Measurements from ENCODE around the gene CHST8.
"Not testable (repeated sequence)": the region's sequence is repeated elsewhere in the genome, so short reads cannot be mapped to it uniquely, and the experiment has no call there.

The CHST8 gene

DNA sequence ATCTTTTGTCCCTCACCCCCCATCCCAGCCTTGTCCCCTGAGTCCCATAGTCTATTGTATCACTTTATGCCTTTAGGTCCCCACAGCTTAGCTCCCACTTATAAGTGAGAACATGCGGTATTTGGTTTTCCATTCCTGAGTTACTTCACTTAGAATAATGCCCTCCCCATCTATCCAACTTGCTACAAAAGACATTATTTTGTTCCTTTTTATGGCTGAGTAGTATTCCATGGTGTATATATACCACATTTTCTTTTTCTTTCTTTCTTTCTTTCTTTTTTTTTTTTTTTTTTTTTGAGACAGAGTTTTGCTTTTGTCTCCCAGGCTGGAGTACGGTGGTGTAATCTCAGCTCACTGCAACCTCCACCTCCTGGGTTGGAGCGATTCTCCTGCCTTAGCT is 73.8 kb downstream of the CHST8 start:
- DNase-seq, result not testable (repeated sequence)

DNA sequence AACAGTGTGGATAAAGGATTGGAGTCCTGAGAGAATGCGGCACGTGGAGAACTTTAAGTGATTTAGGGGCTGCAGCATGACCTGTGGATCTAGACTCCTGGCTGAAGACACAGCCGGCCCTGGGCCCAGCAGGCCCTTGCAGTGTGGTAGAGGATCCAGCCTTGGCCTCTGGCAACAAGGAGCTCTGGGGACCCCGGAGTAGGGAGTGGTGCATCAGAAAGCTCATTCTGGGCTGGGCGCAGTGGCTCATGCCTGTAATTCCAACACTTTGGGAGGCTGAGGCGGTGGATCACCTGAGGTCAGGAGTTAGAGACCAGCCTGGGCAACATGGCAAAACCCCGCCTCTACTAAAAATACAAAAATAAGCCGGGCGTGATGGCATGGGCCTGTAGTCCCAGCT is 76.0 kb downstream of the CHST8 start:
- DNase-seq, result no peak

DNA sequence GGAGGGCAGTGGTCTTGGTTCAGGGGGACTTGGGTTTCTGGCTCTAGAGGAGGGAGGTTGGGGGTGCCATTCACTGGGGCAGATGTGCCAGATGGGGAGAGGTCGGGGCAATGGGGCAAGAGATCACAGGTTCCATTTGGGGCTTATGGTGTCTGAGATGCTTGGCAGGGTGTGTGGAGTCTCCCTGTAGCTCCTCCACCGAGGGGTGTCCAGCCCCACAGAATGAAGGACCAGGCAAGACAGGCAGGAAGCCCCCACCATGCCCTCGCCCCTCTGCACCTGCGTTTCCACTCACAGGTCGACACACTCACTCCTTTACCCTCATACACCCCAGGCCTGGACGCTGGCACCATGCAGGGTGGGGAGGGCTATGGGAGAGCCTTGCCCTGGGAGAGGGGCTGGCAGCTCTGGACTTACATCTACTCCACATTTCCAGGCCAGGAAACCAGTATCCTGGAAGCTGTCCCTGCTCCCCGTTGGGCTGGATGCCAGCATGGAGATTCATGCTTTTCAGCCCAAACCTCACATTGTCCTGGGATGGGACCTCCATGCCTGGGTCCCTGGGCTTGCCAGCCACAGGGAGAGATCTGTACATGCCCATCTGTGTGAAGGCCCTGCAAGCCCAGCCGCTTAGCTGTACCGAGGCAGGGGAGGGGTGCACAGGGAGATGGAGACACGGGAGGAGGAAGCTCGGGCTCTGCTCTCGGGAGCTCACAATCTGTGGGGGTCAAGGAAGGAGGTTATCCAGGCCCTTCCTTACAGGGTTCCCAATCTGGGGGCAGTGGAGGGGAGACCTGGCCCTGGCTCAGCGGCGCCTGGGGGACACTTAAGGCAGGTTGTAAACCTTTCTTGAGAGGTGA is 77.1 kb downstream of the CHST8 start:
- no peak for DNase-seq

DNA sequence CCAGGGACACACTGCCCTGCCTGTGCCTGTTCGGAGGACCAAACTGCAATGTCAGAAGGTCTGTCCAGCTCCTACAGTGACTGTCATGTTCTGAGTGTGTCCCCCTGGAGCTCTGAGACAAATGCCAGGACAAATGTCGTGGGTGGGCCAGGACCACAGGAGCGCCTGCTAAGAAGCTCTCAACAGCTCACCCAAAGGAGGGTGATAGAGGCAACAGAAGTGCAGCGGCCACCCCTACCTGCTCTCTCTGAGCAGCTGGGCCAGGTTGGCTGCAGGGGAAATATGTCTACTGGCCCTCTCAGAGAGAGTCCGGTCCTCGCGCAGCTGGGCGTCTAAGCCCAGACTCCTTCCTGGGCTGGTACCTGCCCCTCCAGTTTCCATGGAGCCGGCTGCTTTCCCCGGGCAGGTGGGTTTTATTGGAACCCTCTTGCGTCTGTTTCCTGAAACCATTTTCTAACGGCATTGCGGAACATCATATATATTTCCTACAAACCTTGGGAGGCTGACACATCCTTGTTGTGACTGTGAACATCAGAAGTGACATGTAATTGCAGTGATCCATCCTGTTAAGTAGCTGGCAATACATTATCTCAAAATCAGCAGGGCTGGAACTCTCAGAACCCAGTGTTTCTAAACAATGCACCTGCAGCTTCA is 78.1 kb downstream of the CHST8 start:
- DNase-seq, result no peak

DNA sequence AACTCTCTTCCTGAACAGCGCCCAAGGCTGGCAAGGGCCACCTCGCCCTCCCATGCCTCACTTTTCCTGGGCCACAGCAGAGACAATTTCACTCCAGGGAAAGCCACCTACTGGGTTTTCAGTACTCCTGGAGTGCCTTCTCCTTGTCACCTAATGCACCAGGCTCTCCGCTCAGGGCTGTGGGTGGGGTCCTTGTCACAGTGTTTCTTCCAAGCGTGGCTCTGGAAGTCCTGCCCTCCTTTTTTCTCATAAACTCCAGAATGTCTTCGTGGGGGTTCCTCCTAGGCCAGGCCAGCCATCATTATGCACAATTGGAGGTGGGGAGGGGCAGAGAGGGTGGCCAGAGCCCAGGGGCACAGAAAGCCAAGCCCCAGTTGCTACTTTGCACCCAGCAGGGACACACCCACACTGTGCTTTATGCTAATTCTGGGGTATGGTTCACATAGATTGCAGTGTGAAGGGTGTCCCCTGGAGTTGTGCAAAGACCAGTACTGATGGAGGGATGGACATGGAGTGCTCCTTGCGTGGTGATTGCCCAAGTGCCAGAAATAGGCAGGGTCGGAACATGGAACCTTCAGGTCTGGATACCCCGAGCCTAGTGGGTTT is 78.8 kb downstream of the CHST8 start:
- DNase-seq, result no peak

DNA sequence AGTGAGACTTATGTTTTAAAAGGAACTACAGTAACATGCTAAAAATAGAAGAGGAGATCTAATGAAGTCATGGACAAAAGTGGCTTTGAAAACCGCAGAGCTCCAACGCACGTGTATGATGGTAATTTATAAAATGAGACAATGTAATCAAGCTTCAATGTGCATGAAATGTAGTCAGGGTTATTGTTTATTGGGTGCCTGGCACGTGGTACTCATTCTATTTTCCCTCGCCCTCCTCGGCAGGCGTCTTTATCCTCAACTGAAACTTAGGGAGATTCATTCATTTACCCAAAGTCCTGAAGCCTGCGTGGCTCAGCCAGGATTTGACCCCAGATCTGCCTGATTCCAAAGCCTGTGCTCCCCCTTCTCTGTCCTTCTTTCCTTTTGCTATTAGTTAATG is 79.8 kb downstream of the CHST8 start:
- DNase-seq, result no peak

DNA sequence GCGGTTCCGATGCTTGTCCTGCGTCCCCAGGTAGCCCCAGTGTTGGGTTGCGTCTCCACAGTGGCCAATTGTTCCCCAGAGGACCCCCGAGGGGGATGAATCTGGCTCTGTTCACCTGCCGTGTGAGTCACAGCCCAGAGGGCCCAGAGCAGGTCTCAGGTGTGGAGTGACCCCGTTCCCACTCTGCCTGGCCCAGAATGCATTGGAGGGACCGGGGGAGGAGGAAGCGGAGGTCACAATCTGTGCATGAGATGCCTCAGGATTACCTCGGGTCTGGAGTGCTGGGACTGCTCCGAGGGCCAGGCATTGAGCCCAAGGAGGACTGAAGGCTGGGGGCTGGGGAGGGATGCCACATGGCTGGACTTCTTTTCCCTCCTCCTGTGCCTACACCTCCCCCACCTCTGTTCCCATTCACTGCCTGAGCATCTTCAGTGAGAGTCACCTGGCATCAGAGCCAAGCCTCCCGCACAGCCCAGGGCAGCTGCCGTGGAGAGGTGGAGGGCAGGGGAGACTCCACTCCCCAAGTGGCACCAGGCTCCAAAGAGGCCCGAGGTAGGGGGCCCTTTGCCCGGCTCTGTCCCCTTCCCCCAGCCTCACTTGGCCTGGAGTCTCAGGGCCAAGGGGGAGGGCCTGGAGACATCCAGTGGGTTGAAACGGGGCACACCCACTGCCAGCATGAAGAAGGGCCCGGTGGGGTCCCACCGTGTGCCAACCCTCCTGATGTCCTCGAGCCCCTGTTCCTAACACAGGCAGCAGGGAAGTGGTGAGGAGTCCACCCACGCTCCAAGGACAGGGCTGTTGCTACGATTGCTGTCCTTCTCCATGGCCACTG is 81.1 kb downstream of the CHST8 start:
- no peak for DNase-seq

DNA sequence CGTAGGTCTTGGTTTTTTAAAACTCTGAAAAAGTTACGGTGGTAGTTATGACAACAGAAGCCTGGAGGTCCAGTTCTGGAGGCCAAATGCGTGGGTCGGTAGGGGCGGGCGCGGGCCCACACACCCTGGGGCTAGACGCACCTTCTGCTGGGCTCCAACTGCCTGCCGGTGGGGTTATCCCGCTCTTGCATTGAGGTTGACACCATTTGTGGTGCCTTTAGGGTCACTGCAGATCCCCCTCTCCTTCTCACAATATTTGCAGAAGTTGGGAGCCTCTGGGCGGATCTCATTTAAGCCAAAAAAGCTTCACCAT is 81.6 kb downstream of the CHST8 start:
- DNase-seq, result no peak

DNA sequence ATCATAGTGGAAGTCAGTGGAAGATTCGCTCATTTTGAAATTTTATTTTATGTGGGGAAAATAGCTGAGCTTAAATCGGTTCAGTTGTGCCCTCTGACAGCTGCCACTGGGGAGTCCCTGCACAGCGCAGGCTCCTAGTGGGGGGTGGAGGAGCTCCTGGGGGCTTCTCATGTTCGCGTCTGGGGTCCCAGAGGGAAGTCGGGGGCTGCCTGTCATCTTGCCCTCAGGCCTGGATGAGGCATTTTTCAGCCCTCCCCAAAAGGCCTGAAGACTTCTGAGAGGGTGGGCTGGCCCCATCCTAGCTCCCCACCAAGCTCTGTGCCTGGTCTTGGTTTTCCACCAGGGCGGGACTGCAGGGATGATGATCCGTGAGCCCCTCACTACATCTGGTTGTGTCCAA is 82.1 kb downstream of the CHST8 start:
- DNase-seq, result no peak

DNA sequence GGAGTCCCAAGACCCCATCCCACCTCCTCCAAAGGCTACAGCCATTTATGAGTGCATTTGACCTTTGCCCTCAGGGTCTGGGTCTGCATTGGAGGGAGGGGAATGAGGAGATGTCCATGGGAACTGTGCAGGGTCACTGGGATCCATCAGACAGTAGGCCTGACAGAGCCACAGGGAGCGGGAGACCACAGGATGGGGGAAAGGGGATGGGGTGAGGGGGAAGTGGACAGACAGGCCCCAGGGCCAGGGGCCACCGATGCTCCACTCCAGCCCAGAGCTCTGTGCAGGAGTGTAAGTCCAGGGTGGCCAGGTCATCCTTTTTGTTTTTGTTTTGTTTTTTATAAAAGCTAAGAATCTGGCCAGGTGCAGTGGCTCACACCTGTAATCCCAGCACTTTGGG is 82.5 kb downstream of the CHST8 start:
- DNase-seq, result no peak

DNA sequence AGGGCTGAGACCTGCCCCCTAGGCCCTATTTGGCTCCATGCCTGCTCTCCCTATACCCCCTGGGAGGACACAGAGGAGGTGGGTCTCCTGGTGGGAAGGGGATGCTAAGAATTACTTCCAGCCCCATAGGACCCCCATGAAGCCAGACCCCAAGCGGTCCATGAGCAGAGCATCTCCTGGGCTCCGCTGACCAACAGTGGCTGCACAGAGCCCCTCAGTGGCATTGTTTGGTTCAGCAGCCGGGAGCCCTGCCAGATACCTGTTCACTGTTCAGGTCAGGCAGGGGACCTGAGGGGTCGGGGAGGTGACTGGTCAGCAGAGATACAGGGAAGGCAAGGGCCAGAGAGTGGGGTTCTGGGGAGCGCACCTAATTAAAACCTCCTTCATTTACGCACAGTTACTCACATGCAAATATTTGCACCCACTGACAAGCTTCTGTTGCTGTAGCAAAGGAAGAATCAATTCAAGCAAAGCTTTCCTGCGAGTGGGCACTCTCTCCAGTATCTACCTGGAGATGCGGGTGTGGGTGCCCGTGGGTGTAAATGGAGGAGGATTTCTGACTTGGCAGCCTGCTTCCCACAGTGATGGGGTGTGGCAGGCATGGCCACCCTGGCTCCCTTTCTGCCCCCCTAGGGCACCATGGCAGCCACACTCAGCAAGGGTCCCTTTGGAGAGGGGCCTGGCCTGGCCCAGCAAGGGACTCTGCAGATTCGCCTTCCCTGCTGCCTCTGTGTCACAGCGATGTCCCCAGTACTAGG is 83.5 kb downstream of the CHST8 start:
- DNase-seq, result no peak

DNA sequence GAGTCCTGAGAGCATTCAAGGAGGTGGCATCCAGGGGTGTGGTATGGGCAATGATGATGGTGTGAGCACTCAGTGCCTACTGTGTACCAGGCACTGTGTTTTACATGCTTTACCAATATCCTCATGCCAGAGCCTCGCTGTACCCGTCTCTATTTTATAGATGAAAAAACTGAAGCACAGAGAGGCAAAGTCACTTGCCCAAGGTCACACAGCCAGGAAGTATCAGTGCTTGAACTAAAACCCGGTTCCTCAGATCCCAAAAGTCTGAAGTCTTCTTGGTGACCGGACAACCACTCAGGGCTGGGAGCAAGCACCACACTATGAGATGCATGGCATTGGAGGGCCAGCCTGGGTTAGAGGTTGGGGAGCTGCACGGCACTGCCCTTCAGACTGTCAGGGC is 84.1 kb downstream of the CHST8 start:
- DNase-seq, result no peak

DNA sequence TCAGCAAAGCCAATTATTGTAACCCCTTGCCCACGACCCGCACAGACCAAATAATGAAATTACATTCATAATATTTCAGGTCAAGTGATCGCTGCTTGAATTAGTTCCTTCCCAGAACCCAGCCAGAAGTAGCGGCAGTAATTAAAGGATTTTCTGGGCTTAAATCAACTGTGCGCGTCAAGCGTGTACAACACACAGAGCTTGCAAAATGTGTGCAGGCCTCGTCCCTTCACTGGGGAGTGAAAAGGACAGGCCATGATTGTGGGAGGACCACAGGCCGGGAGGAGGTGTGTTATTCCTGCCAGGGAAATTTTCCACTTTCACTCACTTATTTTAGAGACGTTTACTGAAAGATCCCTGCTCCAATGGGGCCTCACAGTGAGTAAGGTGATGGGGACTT is 84.9 kb downstream of the CHST8 start:
- no peak for DNase-seq

DNA sequence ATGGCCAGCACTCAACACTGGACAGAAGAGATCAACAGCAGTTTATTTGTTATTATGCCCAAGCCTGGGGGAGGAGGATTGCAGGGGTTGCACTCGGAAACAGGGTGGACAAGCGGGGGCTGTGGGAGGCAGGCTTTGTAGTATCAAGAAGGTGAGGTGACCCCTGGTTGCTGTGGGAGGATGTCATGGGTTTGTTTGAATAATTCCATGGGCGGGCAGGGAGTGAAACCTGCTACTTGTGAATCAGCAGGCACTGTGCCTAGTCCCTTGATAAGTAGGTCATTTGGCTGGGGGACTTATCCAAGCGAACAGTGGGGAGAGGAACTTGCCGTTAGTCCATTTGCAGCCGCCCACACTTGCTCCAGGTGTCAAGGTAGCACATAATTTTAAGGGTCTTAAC is 90.5 kb downstream of the CHST8 start:
- no peak for DNase-seq

DNA sequence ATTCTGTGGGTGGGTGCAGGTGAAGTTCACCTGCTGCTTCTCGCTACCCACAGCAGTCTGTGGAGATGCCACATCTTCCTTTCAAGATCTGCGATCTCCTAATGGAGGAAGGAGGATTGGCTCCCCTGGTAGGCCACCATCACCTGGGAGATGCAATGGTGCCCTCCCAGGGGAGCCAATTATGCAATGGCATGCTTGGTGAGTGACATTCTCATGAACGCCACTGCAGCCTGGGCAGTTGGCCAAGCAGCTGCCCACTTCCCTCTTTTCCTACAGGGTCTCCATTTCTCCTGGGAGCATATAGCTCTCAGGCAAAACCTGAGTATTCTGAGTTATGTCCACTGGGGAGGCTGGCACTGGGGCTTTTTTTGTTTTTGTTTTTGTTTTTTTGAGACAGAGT is 91.4 kb downstream of the CHST8 start:
- DNase-seq, result no peak

DNA sequence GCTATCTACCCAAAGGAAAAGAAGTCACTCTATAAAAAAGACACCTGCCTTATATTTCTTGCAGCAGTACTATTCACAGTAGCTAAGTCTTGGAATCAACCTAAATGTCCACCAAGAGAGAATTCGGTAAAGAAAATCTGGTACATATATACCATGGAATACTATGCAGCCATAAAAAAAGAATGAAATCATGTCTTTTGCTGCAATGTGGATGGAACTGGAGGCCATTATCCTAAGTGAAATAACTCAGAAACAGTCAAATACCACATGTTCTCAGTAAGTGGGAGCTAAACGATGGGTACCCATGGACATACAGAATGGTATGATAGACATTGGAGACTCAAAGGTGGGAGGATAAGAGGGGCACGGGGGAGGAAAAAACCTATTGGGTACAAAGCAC is 92.4 kb downstream of the CHST8 start:
- no peak for DNase-seq

DNA sequence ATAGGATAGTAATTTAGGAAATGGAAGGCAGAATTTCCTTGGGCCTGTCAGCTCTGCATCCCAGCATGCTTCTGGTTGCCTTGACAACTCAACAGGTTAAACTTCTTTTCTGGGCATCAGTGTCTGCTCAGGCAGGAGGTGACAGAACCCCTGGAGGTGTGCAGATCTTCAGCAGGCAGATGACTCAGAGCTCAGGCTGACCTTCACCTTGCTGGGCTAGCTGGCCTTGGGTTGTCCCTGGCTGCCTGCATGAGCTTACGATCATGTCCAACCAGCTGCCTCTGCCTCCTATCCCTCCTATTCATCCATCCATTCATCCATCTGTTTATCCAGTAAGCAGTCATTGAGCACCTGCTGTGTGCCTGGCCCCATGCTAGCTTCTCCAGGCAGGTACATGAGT is 93.7 kb downstream of the CHST8 start:
- no peak for DNase-seq

DNA sequence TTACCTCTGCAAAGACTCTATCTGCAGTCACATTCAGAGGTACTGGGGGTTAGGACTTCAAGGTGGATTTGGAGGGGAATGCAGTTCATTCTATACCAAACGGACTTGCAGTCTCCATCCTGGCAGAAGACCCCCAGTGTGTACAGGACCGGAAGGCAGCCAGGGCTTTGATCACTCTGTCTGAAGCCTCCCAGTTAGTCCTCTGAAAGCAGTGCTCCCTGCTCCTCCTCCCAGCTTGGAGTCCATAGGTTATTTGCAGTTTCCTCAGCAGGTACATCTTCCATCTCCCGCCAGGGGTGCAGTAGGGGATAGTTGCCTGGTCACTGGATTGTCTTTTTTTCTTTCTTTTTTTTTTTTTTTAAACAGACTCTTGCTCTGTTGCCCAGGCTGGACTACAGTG is 96.1 kb downstream of the CHST8 start:
- DNase-seq, result no peak

DNA sequence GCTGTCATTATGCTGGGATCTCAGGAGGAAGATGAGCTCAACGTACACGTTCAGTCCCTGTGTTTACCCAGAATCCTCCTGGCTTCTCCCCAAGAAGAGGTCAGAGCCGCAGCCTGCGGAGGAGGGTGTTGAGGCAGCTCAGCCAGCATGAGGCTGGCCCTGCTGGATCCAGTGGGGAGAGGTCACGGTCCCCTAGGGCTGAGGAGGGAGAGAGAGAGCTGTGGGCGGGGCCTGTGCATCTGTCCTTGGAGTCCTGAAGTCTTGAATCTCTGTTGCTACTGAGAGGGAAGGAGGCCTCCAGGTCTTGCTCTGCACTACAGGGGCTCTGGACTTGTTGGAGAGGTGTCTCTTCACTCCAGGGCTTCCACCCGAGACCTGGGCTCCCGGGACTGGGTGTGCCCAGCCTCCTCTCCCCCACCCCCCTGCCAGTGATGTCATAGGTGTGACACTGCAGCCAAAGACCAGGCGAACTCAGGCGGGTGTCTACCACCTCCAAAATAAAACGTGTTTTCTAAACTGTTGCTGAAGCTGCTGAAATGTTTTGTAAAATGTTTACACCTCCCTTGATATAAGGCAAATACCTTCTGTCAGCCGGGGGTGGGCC is 97.0 kb downstream of the CHST8 start:
- DNase-seq, result no peak

DNA sequence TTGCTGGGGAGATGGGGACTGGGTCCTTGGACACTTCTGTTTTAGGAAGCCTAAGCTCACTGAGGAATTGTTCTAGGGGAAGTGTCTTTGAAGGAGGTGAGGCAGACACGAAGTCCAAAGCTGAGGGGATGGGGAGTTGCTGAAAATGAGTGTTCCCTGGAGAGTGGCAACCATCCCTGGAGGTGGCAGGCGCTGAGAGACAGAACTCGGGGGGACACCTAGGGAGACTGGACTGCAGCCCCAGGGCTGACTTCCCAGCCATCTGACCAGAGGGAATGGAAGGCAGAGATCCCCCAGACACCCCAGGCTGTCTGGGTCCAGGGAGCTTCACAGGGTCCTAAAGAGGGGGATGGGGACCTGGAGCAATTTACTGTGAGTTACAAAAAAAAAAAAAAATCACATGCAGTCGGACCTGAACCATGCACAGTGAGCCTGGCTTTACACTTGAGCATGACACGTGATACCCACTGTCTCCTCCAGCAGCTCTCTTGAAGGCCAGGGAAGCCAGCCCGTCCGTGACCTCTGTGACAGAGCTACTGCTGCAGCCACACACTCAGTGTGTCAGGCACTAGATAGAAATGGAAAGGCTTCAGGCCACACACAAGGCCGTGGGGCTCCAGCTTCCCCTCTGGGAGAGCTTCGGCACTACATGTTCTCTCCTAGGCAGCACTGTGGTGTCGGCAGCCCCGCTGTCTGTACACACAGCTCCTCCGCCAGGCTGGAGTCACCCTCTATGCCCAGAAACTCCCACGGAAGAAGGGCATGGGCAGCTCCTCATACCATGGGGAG is 97.8 kb downstream of the CHST8 start:
- DNase-seq, result no peak

DNA sequence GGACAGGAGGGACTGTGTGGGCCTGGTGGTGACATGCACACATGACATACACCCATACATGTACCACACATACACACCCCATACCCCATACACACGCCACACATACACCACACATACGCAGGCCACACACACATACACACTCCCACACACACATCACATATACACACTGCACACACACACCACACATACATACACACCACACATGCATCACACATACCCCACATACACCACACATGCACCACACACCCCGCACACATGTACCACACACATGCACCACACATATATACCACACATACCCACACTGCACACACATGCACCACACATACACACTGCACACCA is 98.4 kb downstream of the CHST8 start:
- no peak for DNase-seq

All from bone marrow (tissue), 2 donors.